Measurements from ENCODE around the gene NTHL1.

The NTHL1 gene

DNA sequence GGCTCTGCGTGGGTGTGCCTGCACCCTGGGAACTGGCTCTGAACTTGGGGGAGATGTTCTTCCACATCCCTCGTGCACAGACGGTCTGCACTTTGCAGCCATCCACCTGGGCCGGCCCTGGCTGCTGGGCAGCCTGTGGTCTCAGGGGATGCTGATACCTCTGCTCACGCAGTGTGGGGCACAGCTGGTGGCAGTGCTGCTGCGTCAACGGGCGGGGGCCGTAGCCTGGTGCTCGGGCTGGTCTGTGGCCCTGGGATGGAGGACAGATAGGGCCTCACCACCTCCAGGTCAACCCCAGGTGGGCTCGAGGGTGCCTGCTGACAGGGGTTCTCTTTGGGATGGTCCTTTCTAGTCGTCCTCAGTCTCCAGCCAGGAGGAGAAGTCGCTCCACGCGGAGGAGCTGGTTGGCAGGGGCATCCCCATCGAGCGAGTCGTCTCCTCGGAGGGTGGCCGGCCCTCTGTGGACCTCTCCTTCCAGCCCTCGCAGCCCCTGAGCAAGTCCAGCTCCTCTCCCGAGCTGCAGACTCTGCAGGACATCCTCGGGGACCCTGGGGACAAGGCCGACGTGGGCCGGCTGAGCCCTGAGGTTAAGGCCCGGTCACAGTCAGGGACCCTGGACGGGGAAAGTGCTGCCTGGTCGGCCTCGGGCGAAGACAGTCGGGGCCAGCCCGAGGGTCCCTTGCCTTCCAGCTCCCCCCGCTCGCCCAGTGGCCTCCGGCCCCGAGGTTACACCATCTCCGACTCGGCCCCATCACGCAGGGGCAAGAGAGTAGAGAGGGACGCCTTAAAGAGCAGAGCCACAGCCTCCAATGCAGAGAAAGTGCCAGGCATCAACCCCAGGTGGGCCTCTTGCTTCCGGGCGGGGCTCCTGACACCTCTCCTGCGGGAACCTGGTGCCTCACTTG is 36.5 kb upstream of the NTHL1 start:
- H3K4me3 ChIP-seq (ENCODE audit: low read length), result no peak overlapping the region
- DNase-seq (ENCODE audit: low read depth), result no peak
- TF ChIP-seq CTCF (conservative IDR thresholded peaks at IDR 0.05; ENCODE audit: low read depth, low read length), result no peak

DNA sequence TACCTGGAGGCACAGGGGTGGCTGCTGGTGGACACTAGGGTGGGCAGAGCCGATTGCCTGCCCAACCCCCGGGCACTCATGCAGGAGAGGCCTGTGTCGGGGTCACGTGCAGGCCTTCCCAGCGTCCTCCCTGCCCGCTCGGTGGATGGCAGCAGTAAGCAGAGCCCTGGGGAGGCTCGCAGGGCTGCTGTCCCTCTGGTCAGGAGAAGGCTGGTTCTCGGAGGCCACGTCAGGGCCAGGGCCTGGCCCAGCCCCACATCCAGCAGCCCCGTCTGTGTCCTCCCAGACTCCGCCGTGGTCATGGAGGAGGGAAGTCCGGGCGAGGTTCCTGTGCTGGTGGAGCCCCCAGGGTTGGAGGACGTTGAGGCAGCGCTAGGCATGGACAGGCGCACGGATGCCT is 35.8 kb upstream of the NTHL1 start:
- TF ChIP-seq CTCF (conservative IDR thresholded peaks at IDR 0.05; ENCODE audit: low read depth, low read length), result no peak
- DNase-seq (ENCODE audit: low read depth), result no peak
- no peak overlapping the region for H3K4me3 ChIP-seq (ENCODE audit: low read length)

- DNase-seq (ENCODE audit: low read depth), result no peak
- H3K4me3 ChIP-seq (ENCODE audit: low read length), result no peak overlapping the region
- no peak for TF ChIP-seq CTCF (conservative IDR thresholded peaks at IDR 0.05; ENCODE audit: low read depth, low read length)
Observed at GRCh38 chr16:2082983-2083364, 35.3 kb upstream of the NTHL1 start.

GRCh38 chr16:2082171-2082982 is 34.7 kb upstream of the NTHL1 start:
- no peak for DNase-seq (ENCODE audit: low read depth)
- TF ChIP-seq CTCF (conservative IDR thresholded peaks at IDR 0.05; ENCODE audit: low read depth, low read length), result no peak
- no peak overlapping the region for H3K4me3 ChIP-seq (ENCODE audit: low read length)

GRCh38 chr16:2081201-2082084 is 33.8 kb upstream of the NTHL1 start:
- H3K4me3 ChIP-seq (ENCODE audit: low read length), result no peak overlapping the region
- DNase-seq (ENCODE audit: low read depth), result no peak
- TF ChIP-seq CTCF (conservative IDR thresholded peaks at IDR 0.05; ENCODE audit: low read depth, low read length), result no peak

- no peak for DNase-seq (ENCODE audit: low read depth)
- no peak for TF ChIP-seq CTCF (conservative IDR thresholded peaks at IDR 0.05; ENCODE audit: low read depth, low read length)
Observed at GRCh38 chr16:2079991-2080390, 32.4 kb upstream of the NTHL1 start.

More at GRCh38 chr16:2079991-2080390, 32.4 kb upstream of the NTHL1 start:
- no peak overlapping the region for H3K4me3 ChIP-seq (ENCODE audit: low read length)
